Right lung (tissue), 5 donors: Measurements from ENCODE around the gene FOXA2. TPM values are rescaled to one million over a fixed set of nuclear protein-coding genes. Genes with fewer than 3 reads are reported as not detected.
"Not testable (repeated sequence)": the region's sequence is repeated elsewhere in the genome, so short reads cannot be mapped to it uniquely, and the experiment has no call there.

Experiments
- DNase-seq, 2 donors: peaks; one replicate each; pipeline ENCODE4 v3.0.0-alpha.2; 2013
- polyA plus RNA-seq, 5 donors: library from polyadenylated mRNA; unstranded; fragments of 120-200 nt; gene quantifications; one replicate each; pipeline versions ENCODE4 v1.2.1 to v1.2.3, GENCODE V29; 2013; ENCODE audit warnings: inconsistent platforms in 1 of 5, low replicate concordance in 1 of 5; ENCODE audit not compliant: insufficient read length in 5 of 5, insufficient read depth in 1 of 5

The FOXA2 gene
- polyA plus RNA-seq, 5 donors: 23.6 to 44.2 (median 33.5) TPM

GRCh38 chr20:22572491-22572890 is 11.9 kb downstream of the FOXA2 start:
- no peak for DNase-seq

GRCh38 chr20:22572023-22572422 is 12.3 kb downstream of the FOXA2 start:
- no peak for DNase-seq

GRCh38 chr20:22569353-22569752 is 15.0 kb downstream of the FOXA2 start:
- no peak for DNase-seq

- DNase-seq: no peak
These were observed 15.5 kb downstream of the FOXA2 start for GRCh38 chr20:22568872-22569344.

- DNase-seq: no peak
These were observed 16.2 kb downstream of the FOXA2 start for GRCh38 chr20:22567944-22568871.

GRCh38 chr20:22566876-22567658 is 17.3 kb downstream of the FOXA2 start:
- DNase-seq: no peak

GRCh38 chr20:22563062-22563965 is 21.1 kb downstream of the FOXA2 start:
- no peak for DNase-seq

GRCh38 chr20:22562620-22563019 is 21.8 kb downstream of the FOXA2 start:
- no peak for DNase-seq

GRCh38 chr20:22561965-22562577 is 22.3 kb downstream of the FOXA2 start:
- no peak for DNase-seq

- DNase-seq: no peak
These were observed 23.6 kb downstream of the FOXA2 start for GRCh38 chr20:22560817-22561216.

- DNase-seq: no peak
These were observed 24.6 kb downstream of the FOXA2 start for GRCh38 chr20:22559711-22560318.

GRCh38 chr20:22557403-22558276 is 26.7 kb downstream of the FOXA2 start:
- no peak for DNase-seq

GRCh38 chr20:22556565-22557056 is 27.8 kb downstream of the FOXA2 start:
- DNase-seq: peak; percentile 68 to 74

GRCh38 chr20:22555791-22556564 is 28.4 kb downstream of the FOXA2 start:
- no peak for DNase-seq

- DNase-seq: no peak
These were observed 30.0 kb downstream of the FOXA2 start for GRCh38 chr20:22554391-22554790.

GRCh38 chr20:22550514-22550913 is 33.9 kb downstream of the FOXA2 start:
- not testable (repeated sequence) for DNase-seq

- DNase-seq: no peak
These were observed 36.3 kb downstream of the FOXA2 start for GRCh38 chr20:22548040-22548439.

- no peak for DNase-seq
These were observed 38.0 kb downstream of the FOXA2 start for GRCh38 chr20:22546344-22546743.

GRCh38 chr20:22545045-22545444 is 39.3 kb downstream of the FOXA2 start:
- DNase-seq: no peak
